Neuronal stem cell (in vitro differentiated cells): ENCODE data around the gene NPPC.

Source experiments
- DNase-seq: peaks from one replicate; pipeline ENCODE4 v3.0.0-alpha.2; 2013; ENCODE audit warnings: low spot score
- H2AFZ ChIP-seq: one replicate; pipeline ENCODE4 v1.6.1; 2013; ENCODE audit warnings: mild to moderate bottlenecking, low read length, inconsistent platforms
- H2AK5ac ChIP-seq: 2 replicates; pipeline ENCODE4 v1.6.1; 2013; ENCODE audit warnings: low read depth, mild to moderate bottlenecking, inconsistent platforms, low read length, moderate library complexity, mixed read lengths
- H2BK120ac ChIP-seq: 2 replicates; pipeline ENCODE4 v1.6.1; 2013; ENCODE audit warnings: low read depth, mild to moderate bottlenecking, inconsistent platforms, low read length, moderate library complexity, mixed read lengths
- H2BK12ac ChIP-seq: one replicate; pipeline ENCODE4 v1.6.1; 2013; ENCODE audit warnings: low read length, inconsistent platforms
- H2BK15ac ChIP-seq: 2 replicates; pipeline ENCODE4 v1.6.1; 2013; ENCODE audit warnings: mild to moderate bottlenecking, low read length, inconsistent platforms, mixed read lengths
- H2BK5ac ChIP-seq: one replicate; pipeline ENCODE4 v1.6.1; 2013; ENCODE audit warnings: inconsistent platforms, mild to moderate bottlenecking, low read length, moderate library complexity
- H3K14ac ChIP-seq: one replicate; pipeline ENCODE4 v1.6.1; 2013; ENCODE audit warnings: low read length, inconsistent platforms
- H3K18ac ChIP-seq: 2 replicates; pipeline ENCODE4 v1.6.1; 2013; ENCODE audit warnings: low read length, inconsistent platforms
- H3K23ac ChIP-seq: 2 replicates; pipeline ENCODE4 v1.6.1; 2013; ENCODE audit warnings: low read depth, mild to moderate bottlenecking, mixed read lengths, low read length, inconsistent platforms; ENCODE audit not compliant: poor library complexity
- H3K27ac ChIP-seq: replicated peaks from 3 replicates; pipeline ENCODE4 v1.5.1; 2013; ENCODE audit warnings: low read length, inconsistent platforms
- H3K27me3 ChIP-seq, 3 experiments: 2 replicates each; pipeline ENCODE4 v1.6.1; 2013; ENCODE audit warnings: low read length in 3 of 3, mild to moderate bottlenecking in 2 of 3, inconsistent platforms in 1 of 3, low read depth in 1 of 3, mixed read lengths in 1 of 3, moderate library complexity in 1 of 3; ENCODE audit not compliant: control insufficient read depth in 3 of 3, insufficient read depth in 3 of 3
- H3K36me3 ChIP-seq, 2 donors: replicated peaks in 1 of 2; 2 replicates each; pipeline ENCODE4 v1.6.1; 2013; ENCODE audit warnings: low read length in 2 of 2; ENCODE audit not compliant: control insufficient read depth in 2 of 2, insufficient read depth in 2 of 2
- H3K4ac ChIP-seq: 2 replicates; pipeline ENCODE4 v1.6.1; 2013; ENCODE audit warnings: inconsistent platforms, mild to moderate bottlenecking, low read length, moderate library complexity
- H3K4me1 ChIP-seq, 2 donors: 1 replicate in 1 of 2; 2 replicates in 1 of 2; pipeline ENCODE4 v1.6.1; 2013; ENCODE audit warnings: low read length in 2 of 2, low read depth in 1 of 2; ENCODE audit not compliant: control insufficient read depth in 2 of 2, insufficient read depth in 1 of 2
- H3K4me2 ChIP-seq: one replicate; pipeline ENCODE4 v1.6.1; 2013; ENCODE audit warnings: mild to moderate bottlenecking, low read length, inconsistent platforms; ENCODE audit not compliant: insufficient read depth, poor library complexity, severe bottlenecking
- H3K4me3 ChIP-seq, 2 donors: 2 replicates each; pipeline ENCODE4 v1.5.1; 2013; ENCODE audit warnings: low read length in 2 of 2, mild to moderate bottlenecking in 2 of 2, inconsistent platforms in 1 of 2, moderate library complexity in 1 of 2
- H3K79me1 ChIP-seq: one replicate; pipeline ENCODE4 v1.6.1; 2013; ENCODE audit warnings: low read depth, mild to moderate bottlenecking, inconsistent platforms, low read length, moderate library complexity
- H3K9ac ChIP-seq: one replicate; pipeline ENCODE4 v1.6.1; 2013; ENCODE audit warnings: mild to moderate bottlenecking, low read depth, low read length, inconsistent platforms; ENCODE audit not compliant: poor library complexity
- H3K9me3 ChIP-seq, 2 donors: replicated peaks in 1 of 2; 2 replicates each; pipeline versions ENCODE3 to v1.6.1; 2013; ENCODE audit warnings: low read length in 2 of 2, mild to moderate bottlenecking in 2 of 2, inconsistent platforms in 1 of 2, low read depth in 1 of 2, mixed read lengths in 1 of 2, moderate library complexity in 1 of 2; ENCODE audit not compliant: control insufficient read depth in 2 of 2, insufficient read depth in 1 of 2
- H4K8ac ChIP-seq: one replicate; pipeline ENCODE4 v1.6.1; 2013; ENCODE audit warnings: low read depth, mild to moderate bottlenecking, inconsistent platforms, low read length, moderate library complexity
- H4K91ac ChIP-seq: one replicate; pipeline ENCODE4 v1.6.1; 2013; ENCODE audit warnings: low read length, low read depth, mild to moderate bottlenecking, inconsistent platforms; ENCODE audit not compliant: poor library complexity
- WGBS, 2 donors: extraction: QIAGEN DNeasy Blood & Tissue Kit; methylation state at CpG; one replicate each; pipeline ENCODE4 v1.1.7; 2013; ENCODE audit warnings: missing lambda C conversion rate in 2 of 2, mixed read lengths in 1 of 2; ENCODE audit not compliant: insufficient read length in 2 of 2, insufficient replicate concordance in 1 of 2; ENCODE audit errors: extremely low coverage in 2 of 2; 5-methylcytosine and 5-hydroxymethylcytosine counted together

Gene NPPC

DNA sequence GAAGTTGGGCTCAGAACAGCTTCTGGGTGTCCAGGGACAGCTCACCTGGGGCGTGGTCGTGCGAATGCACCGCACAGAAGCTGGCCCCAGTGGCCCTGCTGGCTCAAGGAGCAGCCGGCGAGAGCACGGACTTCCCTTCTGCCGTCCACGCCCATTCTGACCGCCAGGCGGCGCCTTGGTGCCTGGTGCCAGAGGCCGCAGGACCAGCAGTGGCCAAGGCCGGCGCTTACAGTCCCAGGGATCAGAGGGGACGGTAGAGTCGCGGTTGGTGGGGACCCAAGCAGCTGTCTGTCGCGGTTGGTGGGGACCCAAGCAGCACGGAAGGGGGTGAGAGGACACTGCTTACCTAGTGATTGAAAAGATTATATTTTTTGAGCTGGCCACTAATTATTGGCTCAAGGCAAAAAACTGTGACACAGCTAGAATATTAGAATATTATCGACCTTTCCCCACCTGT is 25.7 kb downstream of the NPPC start:
- Histone ChIP-seq H4K91ac (no peak overlapping the region), H2BK5ac (no peak overlapping the region), H3K23ac (no peak overlapping the region), H3K9ac (no peak overlapping the region), H2AFZ (no peak overlapping the region), H3K27ac (no peak overlapping the region), H3K14ac (no peak overlapping the region), H2BK15ac (no peak overlapping the region), H3K18ac (peak overlapping the region; percentile 38), H2BK12ac (no peak overlapping the region), H3K4me3 (no peak overlapping the region), H3K27me3 (peaks cover 0 to 40% (median 2%) of the 10 kb centered on the region in 3 experiments), H3K79me1 (no peaks in the 10 kb centered on the region), H3K36me3 (no peaks in the 10 kb centered on the region), H3K4me2 (peak overlapping the region; percentile 25), H4K8ac (no peak overlapping the region), H2BK120ac (no peak overlapping the region), H2AK5ac (no peak overlapping the region), H3K4me1 (peaks cover 0 to 3% of the 10 kb centered on the region in 2 donors), H3K4ac (no peak overlapping the region), H3K9me3 (no peaks in the 10 kb centered on the region)
- DNase-seq: peak; percentile 76
- WGBS, 2 donors: no CpG with 5 or more reads among the region's 22 CpGs

DNA sequence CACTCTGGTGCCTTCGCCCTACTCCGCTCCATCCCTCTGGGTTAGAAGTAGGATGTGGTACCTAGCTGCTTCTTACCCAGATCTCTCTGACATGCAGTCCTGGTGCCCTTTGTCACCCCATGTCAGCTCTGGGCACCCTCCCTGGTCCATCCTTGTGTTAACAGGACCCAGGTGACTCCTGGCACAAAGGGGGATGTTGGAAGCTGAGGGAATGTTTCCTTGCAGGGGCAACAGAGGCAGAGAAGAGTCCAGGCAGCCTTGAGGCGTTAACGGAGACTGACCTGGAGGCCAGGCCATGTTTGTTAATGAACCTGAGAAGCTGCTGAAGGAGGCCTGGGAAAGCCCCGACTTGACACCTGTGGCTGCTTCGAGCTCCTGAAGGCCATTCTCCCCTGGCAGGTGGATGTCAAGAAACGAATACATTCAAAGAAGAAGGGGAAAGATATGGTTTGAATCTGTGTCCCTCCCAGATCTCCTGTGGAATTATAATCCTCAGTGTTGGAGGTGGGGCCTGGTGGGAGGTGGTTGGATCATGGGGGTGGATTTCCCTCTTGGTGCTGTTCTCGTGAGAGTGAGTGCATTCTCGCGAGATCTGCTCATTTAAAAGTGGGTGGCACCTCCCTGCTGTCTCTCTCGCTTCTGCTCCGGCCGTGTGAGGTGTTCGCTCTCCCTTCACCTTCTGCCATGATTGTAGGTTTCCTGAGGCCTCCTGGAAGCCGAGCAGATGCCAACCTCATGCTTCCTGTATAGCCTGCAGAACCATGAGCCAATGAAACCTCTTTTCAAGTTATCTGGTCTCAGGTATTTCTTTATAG is 31.4 kb downstream of the NPPC start:
- Histone ChIP-seq H3K36me3 (no peaks in the 10 kb centered on the region), H2BK5ac (no peak overlapping the region), H3K4me3 (peak overlapping the region in 1 of 2 donors; percentile 27), H3K4ac (no peak overlapping the region), H3K18ac (no peak overlapping the region), H4K91ac (peak overlapping the region; percentile 12), H3K79me1 (no peaks in the 10 kb centered on the region), H3K23ac (no peak overlapping the region), H3K27me3 (peaks cover 0 to 19% (median 0%) of the 10 kb centered on the region in 3 experiments), H3K4me1 (peaks cover 0 to 1% of the 10 kb centered on the region in 2 donors), H2BK12ac (no peak overlapping the region), H2BK15ac (no peak overlapping the region), H3K4me2 (no peak overlapping the region), H2BK120ac (no peak overlapping the region), H3K14ac (no peak overlapping the region), H3K9me3 (no peaks in the 10 kb centered on the region), H2AK5ac (no peak overlapping the region), H3K9ac (no peak overlapping the region), H3K27ac (no peak overlapping the region), H4K8ac (no peak overlapping the region), H2AFZ (no peak overlapping the region)
- WGBS, 2 donors: no CpG with 5 or more reads among the region's 15 CpGs
- no peak for DNase-seq

DNA sequence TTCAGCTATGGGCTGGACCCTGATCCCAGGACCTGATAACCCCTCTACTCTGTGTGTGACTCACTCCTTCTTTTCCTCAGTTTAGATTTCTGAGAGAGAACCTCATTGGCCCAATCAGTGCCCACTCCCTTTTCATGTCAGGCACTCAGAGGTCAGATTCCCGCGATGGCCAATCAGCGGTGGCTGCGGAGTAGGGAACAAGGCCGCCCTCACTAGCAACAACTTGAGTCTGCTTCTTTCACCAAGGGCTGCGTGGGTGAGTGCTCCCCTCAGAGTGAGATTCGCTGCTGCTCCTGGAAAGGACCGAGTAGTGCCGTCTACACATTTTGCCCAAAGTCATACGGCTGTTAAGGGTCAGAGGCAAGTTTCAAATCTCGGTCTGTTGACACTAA is 34.7 kb downstream of the NPPC start:
- Histone ChIP-seq H4K8ac (no peak overlapping the region), H3K23ac (no peak overlapping the region), H3K27ac (no peak overlapping the region), H3K4me2 (no peak overlapping the region), H2BK12ac (no peak overlapping the region), H3K14ac (no peak overlapping the region), H3K27me3 (peaks cover 0 to 4% (median 0%) of the 10 kb centered on the region in 3 experiments), H3K18ac (no peak overlapping the region), H2AK5ac (no peak overlapping the region), H3K4me1 (peaks cover 0 to 1% of the 10 kb centered on the region in 2 donors), H3K79me1 (no peaks in the 10 kb centered on the region), H3K9me3 (no peaks in the 10 kb centered on the region), H3K4me3 (no peak overlapping the region), H2AFZ (no peak overlapping the region), H2BK5ac (no peak overlapping the region), H3K36me3 (no peaks in the 10 kb centered on the region), H2BK15ac (no peak overlapping the region), H2BK120ac (no peak overlapping the region), H3K9ac (no peak overlapping the region), H3K4ac (no peak overlapping the region), H4K91ac (no peak overlapping the region)
- WGBS, 2 donors: no CpG with 5 or more reads among the region's 11 CpGs
- DNase-seq: no peak

DNA sequence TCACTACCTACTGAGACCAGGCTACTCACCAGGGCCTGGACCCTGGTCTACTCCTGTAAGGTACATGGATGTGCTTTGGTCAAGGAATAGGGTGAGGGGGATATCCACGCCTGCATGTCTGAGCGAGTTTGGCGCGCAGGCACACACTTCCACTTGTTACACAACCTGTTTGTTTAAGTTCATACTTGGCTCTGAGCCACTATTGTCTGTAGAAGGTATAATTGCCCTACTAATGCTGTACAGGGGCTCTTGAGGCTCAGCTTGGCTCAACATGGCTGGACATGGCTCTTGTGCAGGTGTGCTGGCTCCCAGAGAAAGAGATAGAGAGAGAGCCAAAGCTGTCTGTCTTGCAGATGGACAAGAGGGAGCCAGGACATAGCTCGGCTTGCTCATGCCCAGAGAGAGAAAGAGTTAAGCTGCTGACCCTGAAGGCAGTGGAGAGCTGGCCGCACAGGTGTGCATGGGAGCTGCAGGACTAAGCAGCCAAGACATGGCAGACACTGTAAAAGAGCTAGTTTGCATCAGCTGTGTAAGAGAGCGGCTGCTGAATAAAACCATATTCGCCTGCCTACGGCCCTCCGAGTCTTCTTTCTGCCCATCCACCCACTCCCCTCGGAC is 35.2 kb downstream of the NPPC start:
- H3K79me1 ChIP-seq: no peaks in the 10 kb centered on the region
- peaks cover 0 to 1% of the 10 kb centered on the region in 2 donors for H3K4me1 ChIP-seq
- peaks cover 0 to 4% (median 0%) of the 10 kb centered on the region in 3 experiments for H3K27me3 ChIP-seq
- H4K91ac ChIP-seq: no peak overlapping the region
- H3K14ac ChIP-seq: no peak overlapping the region
- H2BK15ac ChIP-seq: no peak overlapping the region
- no peak for DNase-seq
- no peak overlapping the region for H3K4me2 ChIP-seq
- H4K8ac ChIP-seq: no peak overlapping the region
- no peak overlapping the region for H2BK120ac ChIP-seq
- no peak overlapping the region for H3K18ac ChIP-seq
- no peak overlapping the region for H2BK5ac ChIP-seq
- no peak overlapping the region for H2AFZ ChIP-seq
- no peak overlapping the region for H3K4me3 ChIP-seq
- WGBS, 2 donors: no CpG with 5 or more reads among the region's 11 CpGs
- no peaks in the 10 kb centered on the region for H3K36me3 ChIP-seq
- no peak overlapping the region for H3K4ac ChIP-seq
- no peak overlapping the region for H3K9ac ChIP-seq
- no peak overlapping the region for H2AK5ac ChIP-seq
- no peak overlapping the region for H3K27ac ChIP-seq
- peaks cover 0 to 2% of the 10 kb centered on the region in 2 donors for H3K9me3 ChIP-seq
- no peak overlapping the region for H3K23ac ChIP-seq
- no peak overlapping the region for H2BK12ac ChIP-seq
